HepG2 (cell line): Measurements from ENCODE around the gene ARL8A. TPM values are rescaled to one million over a fixed set of nuclear protein-coding genes. Genes with fewer than 3 reads are reported as not detected.
A peak's percentile ranks its signal among the peaks of the same experiment; 100 is the strongest.

Experiments used
- CSRNP1 ChIP-seq: sonication (generic); formaldehyde crosslinking; IDR thresholded peaks from 2 replicates; pipeline ENCODE4 v1.8.1; 2023; ENCODE audit warnings: mild to moderate bottlenecking, missing genetic modification reagents
- HMG20B ChIP-seq: conservative IDR thresholded peaks from 2 replicates; pipeline ENCODE4 v1.6.1; 2016; ENCODE audit warnings: missing genetic modification reagents, missing compliant biosample characterization
- HNF4G ChIP-seq, 2 experiments: sonication (generic) in 1 of 2; formaldehyde crosslinking in 1 of 2; IDR thresholded peaks; 2 replicates each; pipeline versions ENCODE4 v1.4.0 to v1.6.1; 2011 to 2020; ENCODE audit warnings: borderline replicate concordance in 2 of 2, low read depth in 2 of 2, mild to moderate bottlenecking in 2 of 2, low read length in 1 of 2, missing genetic modification reagents in 1 of 2, moderate library complexity in 1 of 2
- ISL2 ChIP-seq: sonication (generic); formaldehyde crosslinking; IDR thresholded peaks from 2 replicates; pipeline ENCODE4 v1.5.0; 2020; ENCODE audit warnings: missing genetic modification reagents
- JUN ChIP-seq: sonication (generic); formaldehyde crosslinking; IDR thresholded peaks from 2 replicates; pipeline ENCODE4 v1.4.0; 2020; ENCODE audit warnings: mild to moderate bottlenecking, missing genetic modification reagents
- MED8 ChIP-seq: sonication (generic); formaldehyde crosslinking; IDR thresholded peaks from 2 replicates; pipeline ENCODE4 v1.8.1; 2023; ENCODE audit warnings: mild to moderate bottlenecking, missing genetic modification reagents; ENCODE audit not compliant: insufficient replicate concordance
- PHF21A ChIP-seq: sonication (generic); formaldehyde crosslinking; IDR thresholded peaks from 2 replicates; pipeline ENCODE4 v1.5.0; 2020; ENCODE audit warnings: mild to moderate bottlenecking, missing genetic modification reagents
- POLR2A ChIP-seq, 2 experiments: IDR thresholded peaks; 2 replicates each; pipeline ENCODE4 v1.6.1; 2011; ENCODE audit warnings: low read depth in 2 of 2, low read length in 2 of 2, mild to moderate bottlenecking in 1 of 2, moderate library complexity in 1 of 2; ENCODE audit not compliant: insufficient read depth in 1 of 2
- RARA ChIP-seq: IDR thresholded peaks from 2 replicates; pipeline ENCODE4 v1.6.1; 2016; ENCODE audit warnings: missing genetic modification reagents, missing compliant biosample characterization
- SAP130 ChIP-seq: IDR thresholded peaks from 2 replicates; pipeline ENCODE4 v1.6.1; 2016; ENCODE audit warnings: low read depth
- SMYD3 ChIP-seq: sonication (generic); formaldehyde crosslinking; IDR thresholded peaks from 2 replicates; pipeline ENCODE4 v1.8.1; 2023; ENCODE audit warnings: mild to moderate bottlenecking, missing genetic modification reagents
- THAP9 ChIP-seq: sonication (generic); formaldehyde crosslinking; IDR thresholded peaks from 2 replicates; pipeline ENCODE4; 2020; ENCODE audit warnings: missing genetic modification reagents, mild to moderate bottlenecking, borderline replicate concordance
- ZBED4 ChIP-seq: sonication (generic); formaldehyde crosslinking; IDR thresholded peaks from 2 replicates; pipeline ENCODE4 v1.4.0; 2020; ENCODE audit warnings: missing genetic modification reagents, borderline replicate concordance
- ZNF136 ChIP-seq: sonication (generic); formaldehyde crosslinking; IDR thresholded peaks from 2 replicates; pipeline ENCODE4 v1.8.1; 2022; ENCODE audit warnings: low read depth, mild to moderate bottlenecking, moderate library complexity, missing genetic modification reagents
- ZNF280D ChIP-seq: sonication (generic); formaldehyde crosslinking; IDR thresholded peaks from 2 replicates; pipeline ENCODE4 v1.5.1; 2020; ENCODE audit warnings: mild to moderate bottlenecking, missing genetic modification reagents
- ZNF543 ChIP-seq: sonication (generic); formaldehyde crosslinking; IDR thresholded peaks from 2 replicates; pipeline ENCODE4 v1.4.0; 2020; ENCODE audit warnings: mild to moderate bottlenecking, missing genetic modification reagents
- ZNF788 ChIP-seq: sonication (generic); formaldehyde crosslinking; IDR thresholded peaks from 2 replicates; pipeline ENCODE4 v1.5.0; 2020; ENCODE audit warnings: mild to moderate bottlenecking, missing genetic modification reagents, borderline replicate concordance
- polyA plus RNA-seq, 8 experiments: library from polyadenylated mRNA; depleted of rRNA in 3 of 8; stranded (reverse) in 7 of 8; unstranded in 1 of 8; fragments of >200 nt; fragmentation: Illumina TruSeq in 4 of 8; extraction: Trizol in 4 of 8; gene quantifications; 2 replicates each; pipeline versions ENCODE4 v1.2.1 to v1.2.3, GENCODE V29; 2011 to 2016; ENCODE audit warnings: low read depth in 4 of 8, missing spikeins in 1 of 8, mixed read lengths in 1 of 8; ENCODE audit not compliant: insufficient read depth in 1 of 8
- total RNA-seq, 5 experiments: library from RNA; depleted of rRNA; stranded (reverse); fragments of >200 nt; fragmentation: Illumina TruSeq; extraction: Trizol; gene quantifications; 2 replicates each; pipeline ENCODE4 v1.2.3, GENCODE V29; 2016; ENCODE audit warnings: low read depth in 1 of 5

Gene ARL8A
- total and polyA plus RNA-seq, 2 of the 13 experiments (the other 11 are each of a cell fraction or from before 2014, with no cell fraction given), result 2.7 to 23.4 TPM

- TF ChIP-seq ZNF280D (no peak), ZNF136 (peak; percentile 49; the same call in 1 of the 2 replicates), ZNF788 (CRISPR knock-in tag) (peak; percentile 70; the same call in 1 of the 2 replicates), SAP130 (peak; percentile 93), RARA (peak; percentile 82), ZBED4 (CRISPR knock-in tag) (peak; percentile 50; the same call in 1 of the 2 replicates), HMG20B (CRISPR knock-in tag) (peak; percentile 38; the same call in 1 of the 2 replicates), HNF4G (IDR thresholded peaks at IDR 0.05; ENCODE audit: borderline replicate concordance, low read depth, low read length) (peak; percentile 53; the same call in 1 of the 2 replicates), HNF4G (CRISPR knock-in tag; IDR thresholded peaks at IDR 0.05; ENCODE audit: borderline replicate concordance, low read depth) (peak; percentile 72; the same call in 1 of the 2 replicates), PHF21A (CRISPR knock-in tag) (peak; percentile 74), ISL2 (no peak), SMYD3 (CRISPR knock-in tag) (no peak), ZNF543 (peak; percentile 42; the same call in 1 of the 2 replicates), POLR2A (IDR thresholded peaks at IDR 0.05; ENCODE audit: insufficient read depth in 1 of 2, low read depth in 2 of 2, low read length in 2 of 2) (peak; percentile 53 to 69), JUN (peak; percentile 87; the same call in 1 of the 2 replicates), THAP9 (CRISPR knock-in tag) (0 out of 2 replicates have a peak, but pooled peaks have one; percentile 9), CSRNP1 (no peak; the same call in 1 of the 2 replicates), MED8 (CRISPR knock-in tag) (peak; percentile 68)
Observed at GRCh38 chr1:202085682-202086373, 58.7 kb downstream of the ARL8A start (continued).
